NCI-H345 (cell line): ENCODE results near the gene B4GALNT3.
"Not testable (repeated sequence)": the region's sequence is repeated elsewhere in the genome, so short reads cannot be mapped to it uniquely, and the experiment has no call there.

ENCODE experiments used
- DNase-seq: peaks from one replicate; lab custom pipeline; 2025; lab: John Stamatoyannopoulos, UW

B4GALNT3 gene

GRCh38 chr12:459430-460258 lies at the start of gene B4GALNT3:
Gene B4GALNT3 (plus strand): TSS chr12:459939. CDS start chr12:460377, 438 bp downstream.
- DNase-seq: peak; percentile 67

- no peak for DNase-seq
These were observed 44.9 kb upstream of the B4GALNT3 start for GRCh38 chr12:414859-415258.

GRCh38 chr12:418432-418831 lies 41.3 kb upstream of the B4GALNT3 start:
- DNase-seq: no peak

GRCh38 chr12:422526-422925 lies 37.2 kb upstream of the B4GALNT3 start:
- DNase-seq: no peak

- DNase-seq: not testable (repeated sequence)
These were observed 24.0 kb upstream of the B4GALNT3 start for GRCh38 chr12:435737-436136.

GRCh38 chr12:442235-442884 lies 17.4 kb upstream of the B4GALNT3 start:
- peak; percentile 76 for DNase-seq

- DNase-seq: no peak
These were observed 12.6 kb upstream of the B4GALNT3 start for GRCh38 chr12:447141-447540.

- no peak for DNase-seq
These were observed 10.5 kb upstream of the B4GALNT3 start for GRCh38 chr12:449203-449602.

GRCh38 chr12:450438-450837 lies 9.3 kb upstream of the B4GALNT3 start:
- DNase-seq: no peak

- DNase-seq: no peak
These were observed 7.0 kb upstream of the B4GALNT3 start for GRCh38 chr12:452667-453210.

- DNase-seq: no peak
These were observed 4.9 kb upstream of the B4GALNT3 start for GRCh38 chr12:454833-455232.

GRCh38 chr12:455821-456220 lies 3.9 kb upstream of the B4GALNT3 start:
- DNase-seq: no peak

GRCh38 chr12:457676-458075 lies 2.1 kb upstream of the B4GALNT3 start:
- no peak for DNase-seq

GRCh38 chr12:459050-459429 lies 699 bp upstream of the B4GALNT3 start:
- DNase-seq: no peak

- DNase-seq: peak; percentile 23
These were observed 807 bp downstream of the B4GALNT3 start for GRCh38 chr12:460261-461230.

GRCh38 chr12:461425-461824 lies 1.7 kb downstream of the B4GALNT3 start:
- no peak for DNase-seq

- DNase-seq: peak; percentile 18
These were observed 3.4 kb downstream of the B4GALNT3 start for GRCh38 chr12:462936-463705.

GRCh38 chr12:464484-465267 lies 4.9 kb downstream of the B4GALNT3 start:
- no peak for DNase-seq

GRCh38 chr12:466039-466438 lies 6.3 kb downstream of the B4GALNT3 start:
- no peak for DNase-seq

- DNase-seq: no peak
These were observed 7.0 kb downstream of the B4GALNT3 start for GRCh38 chr12:466762-467161.
